Esophagus squamous epithelium (tissue), 4 donors: ENCODE data around the gene PDPK1.
"Not testable (repeated sequence)": the region's sequence is repeated elsewhere in the genome, so short reads cannot be mapped to it uniquely, and the experiment has no call there.

Source experiments
- POLR2A ChIP-seq, 4 donors: fragments of 450-650 bp; IDR thresholded peaks; one replicate each; pipeline ENCODE4 v1.6.1; 2017; ENCODE audit warnings: antibody characterized with exemption in 4 of 4, mild to moderate bottlenecking in 4 of 4, moderate library complexity in 3 of 4
- TF ChIP-seq, protein P1 (sequence below), 6 experiments: fragments of 450-650 bp in 4 of 6; fragments of 200-600 bp in 2 of 6; sonication (generic) in 2 of 6; IDR thresholded peaks; one replicate each; pipeline ENCODE4 v1.5.1; 2016 to 2019; ENCODE audit warnings: antibody characterized with exemption in 6 of 6, mild to moderate bottlenecking in 4 of 6, moderate library complexity in 4 of 6

DNA sequence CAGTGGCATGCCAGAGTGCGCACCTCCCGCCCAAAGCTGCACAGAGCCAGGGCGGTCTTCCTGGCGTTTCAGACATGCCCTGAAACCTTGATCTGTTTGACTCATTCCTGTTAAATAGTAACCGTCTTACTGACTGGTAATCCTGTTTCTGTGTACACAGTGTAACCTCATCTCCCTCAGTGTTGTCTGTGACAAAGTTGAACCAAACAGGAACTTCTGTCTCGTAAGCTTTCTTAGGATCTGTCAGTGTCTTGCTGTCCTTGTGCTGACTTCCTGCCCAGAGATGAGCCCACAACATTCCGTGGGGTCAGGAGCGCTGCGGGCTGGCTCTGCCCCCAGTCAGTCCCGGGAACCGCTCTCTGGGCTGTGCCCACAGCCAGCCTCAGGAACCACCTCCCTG is 30.8 kb downstream of the PDPK1 start:
- TF ChIP-seq, protein P1, sequence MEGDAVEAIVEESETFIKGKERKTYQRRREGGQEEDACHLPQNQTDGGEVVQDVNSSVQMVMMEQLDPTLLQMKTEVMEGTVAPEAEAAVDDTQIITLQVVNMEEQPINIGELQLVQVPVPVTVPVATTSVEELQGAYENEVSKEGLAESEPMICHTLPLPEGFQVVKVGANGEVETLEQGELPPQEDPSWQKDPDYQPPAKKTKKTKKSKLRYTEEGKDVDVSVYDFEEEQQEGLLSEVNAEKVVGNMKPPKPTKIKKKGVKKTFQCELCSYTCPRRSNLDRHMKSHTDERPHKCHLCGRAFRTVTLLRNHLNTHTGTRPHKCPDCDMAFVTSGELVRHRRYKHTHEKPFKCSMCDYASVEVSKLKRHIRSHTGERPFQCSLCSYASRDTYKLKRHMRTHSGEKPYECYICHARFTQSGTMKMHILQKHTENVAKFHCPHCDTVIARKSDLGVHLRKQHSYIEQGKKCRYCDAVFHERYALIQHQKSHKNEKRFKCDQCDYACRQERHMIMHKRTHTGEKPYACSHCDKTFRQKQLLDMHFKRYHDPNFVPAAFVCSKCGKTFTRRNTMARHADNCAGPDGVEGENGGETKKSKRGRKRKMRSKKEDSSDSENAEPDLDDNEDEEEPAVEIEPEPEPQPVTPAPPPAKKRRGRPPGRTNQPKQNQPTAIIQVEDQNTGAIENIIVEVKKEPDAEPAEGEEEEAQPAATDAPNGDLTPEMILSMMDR (IDR thresholded peaks at IDR 0.05), result not testable (repeated sequence)
- not testable (repeated sequence) for TF ChIP-seq POLR2A (IDR thresholded peaks at IDR 0.05)
